ENCODE measurements around the gene ALOX12B. TPM values are rescaled to one million over a fixed set of nuclear protein-coding genes. Genes with fewer than 3 reads are reported as not detected.

Gene ALOX12B
- polyA plus RNA-seq (2013, experiment 1 of 2) = not detected
- polyA plus RNA-seq (2013, experiment 2 of 2) = not detected

GRCh38 chr17:8087075-8087951 lies at the start of gene ALOX12B:
Gene ALOX12B, minus strand, starts transcription at chr17:8087716. Its CDS starts 274 bp downstream, at chr17:8087442.
- Histone ChIP-seq H3K9ac (ENCODE audit: low read depth, low read length) (no peak within 1 kb of the TSS), H3K4me3 (ENCODE audit: low read length) (no peak within 1 kb of the TSS), H3K9me3 (ENCODE audit: insufficient read depth, low read depth, low read length) (no peaks in the 10 kb centered on the region), H3K4me1 (ENCODE audit: insufficient read depth, low read length) (no peaks in the 10 kb centered on the region), H3K36me3 (ENCODE audit: insufficient read depth, low read length) (no peaks in the 10 kb centered on the region), H3K27me3 (ENCODE audit: insufficient read depth, low read length) (peaks cover 29% of the 10 kb centered on the region), H3K27ac (ENCODE audit: low read depth, low read length) (no peak within 1 kb of the TSS)
- WGBS = 89% methylated on average over 20 of the region's 20 CpGs

DNA sequence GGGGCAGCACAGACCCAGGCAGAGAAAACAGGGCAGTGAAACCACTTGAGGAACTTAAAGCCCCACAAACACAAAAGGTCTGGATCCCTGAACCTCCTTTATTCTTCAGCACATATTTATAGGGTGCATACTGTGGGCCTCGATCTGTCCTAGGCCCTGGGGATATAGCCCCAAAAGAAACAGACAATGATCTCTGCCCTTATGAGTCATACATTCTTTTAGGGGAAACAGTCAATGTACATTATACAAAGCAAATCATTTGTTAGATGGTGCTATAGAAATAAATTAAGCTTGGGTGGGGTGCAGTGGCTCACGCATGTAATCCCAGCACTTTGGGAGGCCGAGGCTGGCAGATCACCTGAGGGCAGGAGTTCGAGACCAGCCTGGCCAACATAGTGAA lies 46.4 kb upstream of the ALOX12B start:
- Histone ChIP-seq H3K9ac (ENCODE audit: low read depth, low read length) (no peak overlapping the region), H3K9me3 (ENCODE audit: insufficient read depth, low read depth, low read length) (no peaks in the 10 kb centered on the region), H3K4me3 (ENCODE audit: low read length) (peak overlapping the region; percentile 9; the same call in 1 of the 2 replicates), H3K4me1 (ENCODE audit: insufficient read depth, low read length) (peaks cover 8% of the 10 kb centered on the region), H3K27ac (ENCODE audit: low read depth, low read length) (no peak overlapping the region), H3K36me3 (ENCODE audit: insufficient read depth, low read length) (no peaks in the 10 kb centered on the region), H3K27me3 (ENCODE audit: insufficient read depth, low read length) (peaks cover 32% of the 10 kb centered on the region)
- WGBS = 90% methylated on average over 4 of the region's 4 CpGs

- Histone ChIP-seq H3K9me3 (ENCODE audit: insufficient read depth, low read depth, low read length) (no peaks in the 10 kb centered on the region), H3K27me3 (ENCODE audit: insufficient read depth, low read length) (peaks cover 38% of the 10 kb centered on the region), H3K4me3 (ENCODE audit: low read length) (peak overlapping the region; percentile 9; the same call in 1 of the 2 replicates), H3K4me1 (ENCODE audit: insufficient read depth, low read length) (peaks cover 8% of the 10 kb centered on the region), H3K9ac (ENCODE audit: low read depth, low read length) (no peak overlapping the region), H3K36me3 (ENCODE audit: insufficient read depth, low read length) (no peaks in the 10 kb centered on the region), H3K27ac (ENCODE audit: low read depth, low read length) (no peak overlapping the region)
- 46% methylated on average over 10 of the region's 12 CpGs for WGBS
These were observed 45.9 kb upstream of the ALOX12B start for GRCh38 chr17:8133399-8133798.

GRCh38 chr17:8131844-8132441 lies 44.4 kb upstream of the ALOX12B start:
- no peak overlapping the region for H3K4me3 ChIP-seq (ENCODE audit: low read length)
- H3K9me3 ChIP-seq (ENCODE audit: insufficient read depth, low read depth, low read length) = no peaks in the 10 kb centered on the region
- H3K4me1 ChIP-seq (ENCODE audit: insufficient read depth, low read length) = peaks cover 12% of the 10 kb centered on the region
- no peaks in the 10 kb centered on the region for H3K36me3 ChIP-seq (ENCODE audit: insufficient read depth, low read length)
- 89% methylated on average over 3 of the region's 3 CpGs for WGBS
- H3K27me3 ChIP-seq (ENCODE audit: insufficient read depth, low read length) = peaks cover 46% of the 10 kb centered on the region
- no peak overlapping the region for H3K9ac ChIP-seq (ENCODE audit: low read depth, low read length)
- H3K27ac ChIP-seq (ENCODE audit: low read depth, low read length) = no peak overlapping the region

GRCh38 chr17:8128125-8128784 lies 40.7 kb upstream of the ALOX12B start:
- Histone ChIP-seq H3K27me3 (ENCODE audit: insufficient read depth, low read length) (peaks cover 73% of the 10 kb centered on the region), H3K4me1 (ENCODE audit: insufficient read depth, low read length) (peaks cover 15% of the 10 kb centered on the region), H3K4me3 (ENCODE audit: low read length) (no peak overlapping the region), H3K27ac (ENCODE audit: low read depth, low read length) (no peak overlapping the region), H3K9ac (ENCODE audit: low read depth, low read length) (no peak overlapping the region), H3K36me3 (ENCODE audit: insufficient read depth, low read length) (no peaks in the 10 kb centered on the region), H3K9me3 (ENCODE audit: insufficient read depth, low read depth, low read length) (no peaks in the 10 kb centered on the region)
- 87% methylated on average over 14 of the region's 14 CpGs for WGBS

DNA sequence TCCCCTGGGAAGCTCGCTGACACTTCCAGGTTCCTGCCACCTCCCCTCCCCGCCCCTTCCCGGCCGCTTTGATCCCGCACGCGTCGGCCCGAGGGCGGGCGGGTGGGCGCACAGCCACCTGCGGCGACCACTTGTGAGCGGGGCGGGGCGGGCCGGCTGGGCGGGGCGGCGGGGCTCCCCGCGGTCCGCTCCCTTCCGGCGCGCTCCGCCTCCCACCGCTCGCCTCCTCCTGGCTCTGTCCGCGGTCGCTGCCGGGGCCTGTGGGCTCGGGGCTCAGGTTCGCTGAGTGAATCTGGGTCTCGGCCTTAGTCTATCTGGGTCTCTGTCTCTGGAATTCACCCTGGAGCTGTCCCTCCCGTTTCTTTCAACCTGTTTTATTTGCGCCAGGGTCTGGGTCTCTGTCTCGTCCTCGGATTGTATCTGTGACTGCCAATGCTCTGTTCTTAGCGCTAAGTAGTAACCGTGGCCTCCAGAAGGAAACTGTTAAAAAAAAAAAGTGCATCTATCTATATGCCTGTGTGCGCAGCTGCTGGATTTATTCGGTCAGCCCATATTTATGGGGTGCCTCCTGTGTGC lies 39.1 kb upstream of the ALOX12B start:
- WGBS = under 1% methylated on average over 45 of the region's 45 CpGs

GRCh38 chr17:8125947-8126490 lies 38.5 kb upstream of the ALOX12B start:
- Histone ChIP-seq H3K9me3 (ENCODE audit: insufficient read depth, low read depth, low read length) (no peaks in the 10 kb centered on the region), H3K9ac (ENCODE audit: low read depth, low read length) (no peak overlapping the region), H3K4me3 (ENCODE audit: low read length) (peak overlapping the region; percentile 76), H3K27ac (ENCODE audit: low read depth, low read length) (no peak overlapping the region), H3K4me1 (ENCODE audit: insufficient read depth, low read length) (peaks cover 13% of the 10 kb centered on the region), H3K36me3 (ENCODE audit: insufficient read depth, low read length) (no peaks in the 10 kb centered on the region), H3K27me3 (ENCODE audit: insufficient read depth, low read length) (peaks cover 85% of the 10 kb centered on the region)
- under 1% methylated on average over 35 of the region's 35 CpGs for WGBS

More for the DNA sequence above, 39.1 kb upstream of the ALOX12B start:
- peaks cover 88% of the 10 kb centered on the region for H3K27me3 ChIP-seq (ENCODE audit: insufficient read depth, low read length)
- no peaks in the 10 kb centered on the region for H3K36me3 ChIP-seq (ENCODE audit: insufficient read depth, low read length)
- H3K4me1 ChIP-seq (ENCODE audit: insufficient read depth, low read length) = peaks cover 13% of the 10 kb centered on the region
- H3K4me3 ChIP-seq (ENCODE audit: low read length) = peak overlapping the region; percentile 76
- no peak overlapping the region for H3K27ac ChIP-seq (ENCODE audit: low read depth, low read length)
- H3K9ac ChIP-seq (ENCODE audit: low read depth, low read length) = no peak overlapping the region
- no peaks in the 10 kb centered on the region for H3K9me3 ChIP-seq (ENCODE audit: insufficient read depth, low read depth, low read length)

GRCh38 chr17:8125154-8125946 lies 37.8 kb upstream of the ALOX12B start:
- Histone ChIP-seq H3K9ac (ENCODE audit: low read depth, low read length) (no peak overlapping the region), H3K36me3 (ENCODE audit: insufficient read depth, low read length) (no peaks in the 10 kb centered on the region), H3K9me3 (ENCODE audit: insufficient read depth, low read depth, low read length) (no peaks in the 10 kb centered on the region), H3K4me1 (ENCODE audit: insufficient read depth, low read length) (peaks cover 13% of the 10 kb centered on the region), H3K4me3 (ENCODE audit: low read length) (peak overlapping the region; percentile 76), H3K27ac (ENCODE audit: low read depth, low read length) (no peak overlapping the region), H3K27me3 (ENCODE audit: insufficient read depth, low read length) (peaks cover 83% of the 10 kb centered on the region)
- WGBS = under 1% methylated on average over 40 of the region's 40 CpGs

DNA sequence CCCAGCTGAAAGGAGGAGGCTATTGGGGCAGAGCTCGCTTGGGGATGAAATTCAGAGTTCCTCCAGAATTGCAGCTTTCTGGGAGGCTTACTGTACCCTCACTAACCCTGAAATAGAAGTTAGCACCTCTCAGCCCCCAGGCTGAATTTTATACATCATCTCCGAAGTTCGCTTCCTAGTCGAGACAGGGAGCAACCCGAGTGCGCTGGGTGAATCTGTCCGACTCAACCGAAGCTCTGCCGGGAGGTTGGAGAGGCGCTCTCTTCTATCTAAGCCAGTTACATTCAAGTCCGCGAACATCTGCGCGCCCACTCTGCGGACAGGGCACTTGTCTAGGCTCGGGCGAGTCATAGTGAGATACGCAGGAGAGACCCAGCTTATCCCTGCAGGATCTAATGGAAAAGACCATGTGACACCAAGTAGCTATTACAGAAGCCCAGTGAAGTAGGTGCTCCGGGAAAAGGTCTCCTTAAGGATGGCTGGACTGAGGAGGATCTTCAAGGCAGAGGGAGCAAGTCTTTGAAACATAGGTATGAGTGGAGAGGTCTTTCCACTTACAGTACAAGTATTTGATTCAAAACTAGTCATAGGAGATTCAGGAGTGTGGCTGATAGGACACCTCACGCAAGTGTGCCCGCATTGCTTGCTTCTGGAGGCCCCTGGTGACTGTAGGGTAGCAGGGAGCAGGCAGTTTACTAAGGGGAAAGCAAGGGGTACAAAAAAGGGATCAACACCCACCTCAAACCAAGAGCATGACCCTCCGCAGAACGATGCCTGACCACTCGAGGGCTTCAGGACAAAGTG lies 37.0 kb upstream of the ALOX12B start:
- H3K4me1 ChIP-seq (ENCODE audit: insufficient read depth, low read length) = peaks cover 16% of the 10 kb centered on the region
- no peak overlapping the region for H3K9ac ChIP-seq (ENCODE audit: low read depth, low read length)
- WGBS = 1% methylated on average over 24 of the region's 24 CpGs
- no peaks in the 10 kb centered on the region for H3K9me3 ChIP-seq (ENCODE audit: insufficient read depth, low read depth, low read length)
- peaks cover 75% of the 10 kb centered on the region for H3K27me3 ChIP-seq (ENCODE audit: insufficient read depth, low read length)
- H3K4me3 ChIP-seq (ENCODE audit: low read length) = peak overlapping the region; percentile 76
- H3K27ac ChIP-seq (ENCODE audit: low read depth, low read length) = no peak overlapping the region
- H3K36me3 ChIP-seq (ENCODE audit: insufficient read depth, low read length) = no peaks in the 10 kb centered on the region

All from HUES64 (cell line).